Memory B cell (primary cell): Measurements from ENCODE around the gene PRKCZ.
A peak's percentile ranks its signal among the peaks of the same experiment; 100 is the strongest.
"Not testable (repeated sequence)": the region's sequence is repeated elsewhere in the genome, so short reads cannot be mapped to it uniquely, and the experiment has no call there.

Source experiments
- ATAC-seq: fragments of 150-1000 bp; cut with Tn5 transposase; 2 replicates; pipeline ENCODE4 v1.10.0; 2021; ENCODE audit warnings: low read depth, mild to moderate bottlenecking, moderate library complexity
- DNase-seq, 2 donors: peaks; one replicate each; pipeline ENCODE4 v3.0.0; 2022; ENCODE audit warnings: low spot score in 2 of 2
- H3K27ac Mint-ChIP-seq: one replicate; pipeline ENCODE4 v1.8.0; 2022; ENCODE audit warnings: mild to moderate bottlenecking, moderate library complexity, mixed read lengths
- H3K27me3 Mint-ChIP-seq: one replicate; pipeline ENCODE4 v1.8.0; 2022; ENCODE audit warnings: mixed read lengths
- H3K36me3 Mint-ChIP-seq: one replicate; pipeline ENCODE4 v1.8.0; 2022; ENCODE audit warnings: mild to moderate bottlenecking, mixed read lengths
- H3K4me1 Mint-ChIP-seq: one replicate; pipeline ENCODE4 v1.8.0; 2022; ENCODE audit warnings: mixed read lengths
- H3K4me3 Mint-ChIP-seq: one replicate; pipeline ENCODE4 v1.8.0; 2022; ENCODE audit warnings: mild to moderate bottlenecking, moderate library complexity, mixed read lengths
- H3K9me3 Mint-ChIP-seq: one replicate; pipeline ENCODE4 v1.8.0; 2022; ENCODE audit warnings: mixed read lengths

Gene PRKCZ

GRCh38 chr1:2145946-2146835 is 96.0 kb downstream of the PRKCZ start:
- no peaks in the 10 kb centered on the region for H3K4me1 Mint-ChIP-seq
- H3K27ac Mint-ChIP-seq = no peak overlapping the region
- H3K27me3 Mint-ChIP-seq = no peaks in the 10 kb centered on the region
- no peaks in the 10 kb centered on the region for H3K9me3 Mint-ChIP-seq
- no peak for ATAC-seq
- H3K36me3 Mint-ChIP-seq = peaks cover 4% of the 10 kb centered on the region
- no peak for DNase-seq
- no peak overlapping the region for H3K4me3 Mint-ChIP-seq

- DNase-seq (no peak), ATAC-seq (no peak)
- no peaks in the 10 kb centered on the region for H3K27me3 Mint-ChIP-seq
- H3K36me3 Mint-ChIP-seq = peaks cover 4% of the 10 kb centered on the region
- no peak overlapping the region for H3K27ac Mint-ChIP-seq
- H3K4me1 Mint-ChIP-seq = no peaks in the 10 kb centered on the region
- H3K9me3 Mint-ChIP-seq = no peaks in the 10 kb centered on the region
- no peak overlapping the region for H3K4me3 Mint-ChIP-seq
Measured at GRCh38 chr1:2146836-2147517, 96.8 kb downstream of the PRKCZ start.

GRCh38 chr1:2147869-2148268 is 97.7 kb downstream of the PRKCZ start:
- ATAC-seq, H3K4me1 Mint-ChIP-seq, H3K36me3 Mint-ChIP-seq, H3K4me3 Mint-ChIP-seq, H3K27me3 Mint-ChIP-seq, H3K9me3 Mint-ChIP-seq, H3K27ac Mint-ChIP-seq, DNase-seq: not testable (repeated sequence)

- no peaks in the 10 kb centered on the region for H3K4me1 Mint-ChIP-seq
- no peak for DNase-seq
Measured at GRCh38 chr1:2148691-2149090, 98.5 kb downstream of the PRKCZ start.

GRCh38 chr1:2150801-2151200 is 100.6 kb downstream of the PRKCZ start:
- no peak for DNase-seq
- ATAC-seq = no peak
- Mint-ChIP-seq H3K36me3 (peaks cover 14% of the 10 kb centered on the region), H3K4me3 (no peak overlapping the region), H3K4me1 (peaks cover 6% of the 10 kb centered on the region), H3K27me3 (no peaks in the 10 kb centered on the region), H3K9me3 (peaks cover 5% of the 10 kb centered on the region), H3K27ac (no peak overlapping the region)

More at GRCh38 chr1:2148691-2149090, 98.5 kb downstream of the PRKCZ start:
- no peaks in the 10 kb centered on the region for H3K27me3 Mint-ChIP-seq
- H3K27ac Mint-ChIP-seq = no peak overlapping the region
- peak; percentile 66 for ATAC-seq
- H3K4me3 Mint-ChIP-seq = no peak overlapping the region
- no peaks in the 10 kb centered on the region for H3K9me3 Mint-ChIP-seq
- peaks cover 6% of the 10 kb centered on the region for H3K36me3 Mint-ChIP-seq

- H3K27me3 Mint-ChIP-seq = no peaks in the 10 kb centered on the region
- peaks cover 6% of the 10 kb centered on the region for H3K4me1 Mint-ChIP-seq
- ATAC-seq (no peak), DNase-seq (no peak)
- peaks cover 14% of the 10 kb centered on the region for H3K36me3 Mint-ChIP-seq
- H3K4me3 Mint-ChIP-seq = no peak overlapping the region
- no peak overlapping the region for H3K27ac Mint-ChIP-seq
- peaks cover 5% of the 10 kb centered on the region for H3K9me3 Mint-ChIP-seq
Measured at GRCh38 chr1:2151252-2151651, 101.0 kb downstream of the PRKCZ start.

GRCh38 chr1:2151911-2152310 is 101.7 kb downstream of the PRKCZ start:
- no peak overlapping the region for H3K4me3 Mint-ChIP-seq
- H3K36me3 Mint-ChIP-seq = peaks cover 18% of the 10 kb centered on the region

GRCh38 chr1:2152954-2153353 is 102.7 kb downstream of the PRKCZ start:
- H3K27me3 Mint-ChIP-seq = no peaks in the 10 kb centered on the region
- H3K27ac Mint-ChIP-seq = no peak overlapping the region
- peaks cover 5% of the 10 kb centered on the region for H3K9me3 Mint-ChIP-seq
- H3K4me1 Mint-ChIP-seq = peaks cover 6% of the 10 kb centered on the region
- DNase-seq (no peak), ATAC-seq (no peak)
- H3K4me3 Mint-ChIP-seq = no peak overlapping the region
- peaks cover 18% of the 10 kb centered on the region for H3K36me3 Mint-ChIP-seq

More at GRCh38 chr1:2151911-2152310, 101.7 kb downstream of the PRKCZ start:
- DNase-seq (no peak), ATAC-seq (no peak)
- no peak overlapping the region for H3K27ac Mint-ChIP-seq
- H3K4me1 Mint-ChIP-seq = peaks cover 6% of the 10 kb centered on the region
- no peaks in the 10 kb centered on the region for H3K27me3 Mint-ChIP-seq
- H3K9me3 Mint-ChIP-seq = peaks cover 5% of the 10 kb centered on the region

GRCh38 chr1:2154022-2154421 is 103.8 kb downstream of the PRKCZ start:
- Mint-ChIP-seq H3K9me3 (peaks cover 5% of the 10 kb centered on the region), H3K4me1 (peaks cover 6% of the 10 kb centered on the region), H3K36me3 (peaks cover 22% of the 10 kb centered on the region), H3K27ac (no peak overlapping the region), H3K4me3 (no peak overlapping the region), H3K27me3 (no peaks in the 10 kb centered on the region)
- DNase-seq = no peak
- ATAC-seq = no peak

- Mint-ChIP-seq H3K27ac (no peak overlapping the region), H3K9me3 (peaks cover 5% of the 10 kb centered on the region), H3K4me1 (peaks cover 6% of the 10 kb centered on the region), H3K4me3 (no peak overlapping the region), H3K27me3 (no peaks in the 10 kb centered on the region), H3K36me3 (peaks cover 24% of the 10 kb centered on the region)
- DNase-seq (no peak), ATAC-seq (no peak)
Measured at GRCh38 chr1:2155147-2155598, 105.0 kb downstream of the PRKCZ start.

GRCh38 chr1:2155788-2156187 is 105.6 kb downstream of the PRKCZ start:
- Mint-ChIP-seq H3K4me1 (peaks cover 6% of the 10 kb centered on the region), H3K4me3 (no peak overlapping the region), H3K27ac (no peak overlapping the region), H3K27me3 (no peaks in the 10 kb centered on the region), H3K36me3 (peaks cover 28% of the 10 kb centered on the region), H3K9me3 (peaks cover 5% of the 10 kb centered on the region)
- ATAC-seq = no peak
- no peak for DNase-seq

GRCh38 chr1:2156866-2157265 is 106.7 kb downstream of the PRKCZ start:
- no peak overlapping the region for H3K4me3 Mint-ChIP-seq
- peaks cover 5% of the 10 kb centered on the region for H3K9me3 Mint-ChIP-seq
- peaks cover 28% of the 10 kb centered on the region for H3K36me3 Mint-ChIP-seq
- DNase-seq (no peak), ATAC-seq (no peak)
- H3K4me1 Mint-ChIP-seq = peaks cover 6% of the 10 kb centered on the region
- H3K27me3 Mint-ChIP-seq = no peaks in the 10 kb centered on the region
- no peak overlapping the region for H3K27ac Mint-ChIP-seq

- DNase-seq (no peak), ATAC-seq (no peak)
- Mint-ChIP-seq H3K9me3 (peaks cover 5% of the 10 kb centered on the region), H3K4me1 (peaks cover 6% of the 10 kb centered on the region), H3K27me3 (no peaks in the 10 kb centered on the region), H3K27ac (no peak overlapping the region), H3K36me3 (peaks cover 26% of the 10 kb centered on the region), H3K4me3 (no peak overlapping the region)
Measured at GRCh38 chr1:2157856-2158255, 107.6 kb downstream of the PRKCZ start.

GRCh38 chr1:2158272-2158671 is 108.1 kb downstream of the PRKCZ start:
- DNase-seq = no peak
- no peaks in the 10 kb centered on the region for H3K27me3 Mint-ChIP-seq
- H3K27ac Mint-ChIP-seq = no peak overlapping the region
- H3K36me3 Mint-ChIP-seq = peaks cover 30% of the 10 kb centered on the region
- H3K4me1 Mint-ChIP-seq = peaks cover 6% of the 10 kb centered on the region
- H3K9me3 Mint-ChIP-seq = peaks cover 7% of the 10 kb centered on the region
- no peak overlapping the region for H3K4me3 Mint-ChIP-seq
- ATAC-seq = no peak
